Measurements from ENCODE around the gene SRPRB. TPM values are rescaled to one million over a fixed set of nuclear protein-coding genes. Genes with fewer than 3 reads are reported as not detected.

The SRPRB gene
- total RNA-seq, 1 experiment from 2014 or later: 120 TPM

DNA sequence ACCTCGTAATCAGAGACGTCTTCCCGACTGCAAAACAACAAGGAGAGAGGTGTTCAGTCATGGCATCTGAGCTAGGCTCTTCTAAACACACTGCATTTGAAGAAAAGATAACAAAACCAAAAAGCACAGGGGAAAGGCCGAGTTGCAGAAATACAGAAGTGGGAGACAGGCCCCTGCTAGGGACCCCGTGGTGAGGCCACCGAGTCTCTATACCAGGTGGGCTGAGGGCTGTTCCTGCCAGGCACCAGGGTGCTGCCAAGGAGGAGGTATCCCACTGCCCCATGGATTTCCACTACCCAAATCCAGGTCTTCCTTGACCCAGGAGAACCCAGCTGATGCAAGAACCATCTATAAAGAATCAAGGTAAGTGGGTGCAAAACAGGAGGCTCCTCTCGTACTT lies 59.0 kb downstream of the SRPRB start:
- no peak for DNase-seq (ENCODE audit: low read depth)

DNA sequence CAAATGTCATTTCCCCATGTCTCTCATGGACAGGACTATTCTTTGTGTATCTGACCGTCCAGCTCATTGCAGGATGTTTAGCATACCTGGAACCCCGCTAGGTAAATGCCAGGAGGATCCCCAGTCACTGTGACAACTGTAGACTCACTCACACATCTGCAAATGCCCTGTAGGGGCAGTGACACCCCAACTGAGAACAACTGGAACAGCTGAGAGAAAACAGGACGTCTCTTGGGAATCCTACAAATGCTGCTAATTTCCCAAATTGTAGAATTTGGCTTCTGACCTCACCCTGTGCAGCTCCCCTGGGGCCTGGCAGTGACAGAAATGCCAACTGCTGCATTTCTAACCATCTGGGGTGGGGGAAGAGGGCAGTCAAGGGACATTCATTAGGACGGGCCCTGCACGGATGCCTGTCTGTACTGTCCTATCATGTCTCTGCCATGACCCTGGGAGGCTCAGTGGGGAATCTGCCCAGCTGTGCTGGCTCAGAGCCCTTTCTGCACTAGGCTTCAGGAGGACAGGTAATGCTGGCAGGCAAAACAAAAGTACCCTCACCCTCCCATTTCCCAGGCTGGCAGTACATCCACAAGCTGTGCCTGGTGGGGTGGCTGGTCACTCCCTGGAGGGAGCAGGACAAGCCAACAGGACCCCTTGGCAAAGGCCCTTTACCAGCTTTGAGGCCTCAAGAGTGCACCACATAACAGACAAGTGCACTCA lies 59.7 kb downstream of the SRPRB start:
- no peak for DNase-seq (ENCODE audit: low read depth)

DNA sequence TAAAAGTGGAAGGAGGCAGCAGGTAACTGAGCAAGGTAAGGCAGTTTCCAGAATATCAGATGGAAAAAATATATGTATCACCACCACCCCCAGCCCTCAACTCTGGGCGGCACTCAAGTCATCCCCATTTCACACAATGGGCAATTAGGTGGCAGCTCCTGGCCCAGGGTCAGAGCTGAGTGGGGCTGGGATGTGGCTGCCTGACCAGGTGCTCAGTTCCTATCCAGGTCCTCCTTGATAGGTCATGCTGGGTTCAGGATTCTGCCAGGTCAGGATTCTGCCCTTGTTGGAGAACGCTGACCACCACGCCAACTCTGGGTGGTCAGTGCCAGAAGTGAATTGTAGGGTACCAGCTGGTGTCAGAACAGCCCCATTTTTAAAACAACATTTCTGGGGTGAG lies 60.5 kb downstream of the SRPRB start:
- no peak for DNase-seq (ENCODE audit: low read depth)

DNA sequence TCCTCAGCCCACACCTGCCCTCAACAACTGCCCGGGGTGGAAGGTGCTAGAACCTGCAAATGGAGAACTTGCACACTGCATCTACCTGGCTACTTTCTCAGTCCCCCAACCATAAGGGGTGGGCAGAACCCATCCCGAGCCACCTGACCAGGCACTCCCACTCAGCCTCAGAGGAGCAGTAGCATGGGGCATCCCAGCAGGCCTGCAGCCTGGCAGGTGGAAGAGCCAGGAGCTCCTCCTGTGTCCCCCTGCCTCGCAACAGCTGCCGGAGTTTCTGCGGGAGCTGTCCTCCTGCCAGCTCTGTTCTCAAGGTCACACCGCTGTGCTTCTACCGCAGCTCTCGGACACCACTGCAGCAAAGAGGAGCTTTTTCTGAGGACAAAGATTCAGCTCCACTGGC lies 62.6 kb downstream of the SRPRB start:
- DNase-seq (ENCODE audit: low read depth): no peak

DNA sequence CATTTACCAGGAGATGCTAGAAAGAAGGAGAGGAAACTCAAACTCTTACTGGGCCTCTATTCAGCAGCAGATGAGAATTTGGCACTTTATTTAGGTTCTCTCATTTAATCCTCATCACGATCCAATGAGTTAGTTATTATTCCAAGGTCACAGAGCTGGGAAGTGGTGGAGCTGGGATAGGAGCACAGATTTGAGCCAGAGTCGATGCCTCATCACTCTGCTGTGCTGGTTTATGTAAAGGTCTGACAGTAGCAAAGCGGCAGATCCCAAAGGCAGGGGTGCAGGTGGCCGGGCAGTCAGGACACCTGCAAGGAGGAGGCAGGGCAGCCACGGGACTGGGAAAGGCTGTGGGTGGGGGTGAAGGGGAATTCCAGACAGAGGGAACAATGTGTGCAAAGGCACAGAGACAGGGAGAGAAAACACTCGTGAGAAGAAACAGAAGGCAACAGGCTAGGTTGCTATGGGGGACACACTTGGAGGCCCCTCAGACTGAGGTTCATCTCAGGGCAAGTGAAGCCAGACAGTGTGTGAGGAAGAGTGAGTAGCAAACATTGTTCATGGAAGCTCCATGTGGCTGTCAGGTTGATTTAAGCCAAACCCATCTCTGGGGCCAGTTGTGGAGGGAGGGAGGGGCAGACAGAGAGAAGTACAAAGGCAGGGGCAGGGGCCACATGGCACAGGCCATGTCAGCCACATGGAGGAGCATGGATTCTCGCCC lies 63.3 kb downstream of the SRPRB start:
- DNase-seq (ENCODE audit: low read depth): no peak

DNA sequence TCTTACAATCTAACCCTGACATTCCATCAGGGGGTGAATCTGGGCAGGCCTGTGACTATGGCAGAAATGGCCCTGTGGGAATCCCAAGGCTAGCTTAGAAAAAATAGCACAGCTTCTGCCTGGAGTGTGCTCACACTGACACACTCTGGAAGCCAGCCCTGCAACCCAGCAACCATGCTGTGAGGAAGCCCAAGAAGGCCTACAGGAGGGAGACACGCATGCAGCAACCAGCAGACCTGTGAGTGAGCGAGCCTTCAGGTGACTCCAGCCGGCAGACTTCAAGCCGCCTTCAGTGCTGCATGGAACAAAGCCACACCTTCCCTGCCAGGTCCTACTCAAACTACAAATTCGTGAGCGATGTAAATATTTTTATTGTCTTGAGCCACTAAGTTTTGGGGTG lies 64.0 kb downstream of the SRPRB start:
- DNase-seq (ENCODE audit: low read depth): no peak

DNA sequence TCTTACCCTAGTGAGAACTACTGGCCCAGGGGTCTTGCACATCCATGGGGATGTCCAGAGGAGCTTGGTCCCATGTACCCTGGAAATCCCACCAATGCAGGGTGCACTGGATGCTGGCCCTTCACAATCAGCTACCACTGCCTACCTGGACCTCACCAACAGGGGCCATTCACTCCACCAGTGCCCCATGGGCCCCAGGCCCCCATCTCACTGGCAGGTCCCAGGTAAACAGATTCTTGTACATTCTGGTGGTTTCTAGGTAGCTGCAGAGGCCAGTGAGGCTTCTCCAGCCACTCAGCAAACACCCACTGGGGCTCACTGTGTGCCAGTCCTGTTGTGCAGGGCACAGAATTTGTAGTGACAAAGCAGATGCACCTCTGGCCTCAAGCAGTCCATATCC lies 65.2 kb downstream of the SRPRB start:
- no peak for DNase-seq (ENCODE audit: low read depth)

Other genes starting within 250 kb of the SRPRB start
- gene CDV3, start 232.1 kb upstream of the SRPRB start, total RNA-seq (2014; rRNA removed; shearing (Covaris generic)): 224 and 227 TPM in 2 replicates
- gene TOPBP1, start 143.9 kb upstream of the SRPRB start, total RNA-seq (2014; rRNA removed; shearing (Covaris generic)): 73.0 and 96.4 TPM in 2 replicates
- under 0.01 and 0.90 TPM in 2 replicates for gene TF, start 59.4 kb upstream of the SRPRB start, total RNA-seq (2014; rRNA removed; shearing (Covaris generic))
- gene RAB6B, start 90.1 kb downstream of the SRPRB start, total RNA-seq (2014; rRNA removed; shearing (Covaris generic)): 0.23 and 0.51 TPM in 2 replicates
- 0.02 TPM in 1 of 2 replicates, not detected in the other for gene SLCO2A1, start 224.1 kb downstream of the SRPRB start, total RNA-seq (2014; rRNA removed; shearing (Covaris generic))

Data from HT1080 (cell line).